H1 (cell line): Measurements from ENCODE around the gene GBF1. TPM values are rescaled to one million over a fixed set of nuclear protein-coding genes. Genes with fewer than 3 reads are reported as not detected.

ENCODE experiments used
- POLR2AphosphoS5 ChIP-seq: IDR thresholded peaks from 2 replicates; pipeline ENCODE4 v1.6.1; 2011; ENCODE audit warnings: low read depth, low read length
- SP4 ChIP-seq: IDR thresholded peaks from 2 replicates; pipeline ENCODE4 v1.6.1; 2012; ENCODE audit warnings: low read length, inconsistent platforms
- SRF ChIP-seq: IDR thresholded peaks from 2 replicates; pipeline ENCODE4 v1.6.1; 2011; ENCODE audit warnings: mild to moderate bottlenecking, low read depth, low read length, moderate library complexity
- YY1 ChIP-seq: IDR thresholded peaks from 2 replicates; pipeline ENCODE4 v1.6.1; 2011; ENCODE audit warnings: low read depth, mild to moderate bottlenecking, low read length
- polyA plus RNA-seq, 7 experiments: library from polyadenylated mRNA; depleted of rRNA in 3 of 7; stranded (reverse) in 5 of 7; unstranded in 2 of 7; fragments of >200 nt in 5 of 7; fragments of 200-250 nt in 2 of 7; gene quantifications; 1 replicate in 5 of 7; 2 replicates in 1 of 7; 4 replicates in 1 of 7; pipeline versions ENCODE4 v1.2.1 to v1.2.3, GENCODE V29; 2011 to 2013; ENCODE audit warnings: missing spikeins in 2 of 7, mixed read lengths in 2 of 7
- total RNA-seq: library from RNA; stranded (reverse); fragmentation: NEBNext Ultra II Directional; extraction: Animal tissue kit (Norgen Biotek cat#: 25700); gene quantifications from 2 replicates; pipeline ENCODE4 v1.2.1, GENCODE V29; 2021
- TF ChIP-seq, protein P1 (sequence below): IDR thresholded peaks from 2 replicates; pipeline ENCODE4 v1.6.1; 2012; ENCODE audit warnings: inconsistent platforms

Gene GBF1
- total and polyA plus RNA-seq, 2 of the 8 experiments (the other 6 are each of a cell fraction or from before 2014, with no cell fraction given) = 11.0 to 25.5 TPM

DNA sequence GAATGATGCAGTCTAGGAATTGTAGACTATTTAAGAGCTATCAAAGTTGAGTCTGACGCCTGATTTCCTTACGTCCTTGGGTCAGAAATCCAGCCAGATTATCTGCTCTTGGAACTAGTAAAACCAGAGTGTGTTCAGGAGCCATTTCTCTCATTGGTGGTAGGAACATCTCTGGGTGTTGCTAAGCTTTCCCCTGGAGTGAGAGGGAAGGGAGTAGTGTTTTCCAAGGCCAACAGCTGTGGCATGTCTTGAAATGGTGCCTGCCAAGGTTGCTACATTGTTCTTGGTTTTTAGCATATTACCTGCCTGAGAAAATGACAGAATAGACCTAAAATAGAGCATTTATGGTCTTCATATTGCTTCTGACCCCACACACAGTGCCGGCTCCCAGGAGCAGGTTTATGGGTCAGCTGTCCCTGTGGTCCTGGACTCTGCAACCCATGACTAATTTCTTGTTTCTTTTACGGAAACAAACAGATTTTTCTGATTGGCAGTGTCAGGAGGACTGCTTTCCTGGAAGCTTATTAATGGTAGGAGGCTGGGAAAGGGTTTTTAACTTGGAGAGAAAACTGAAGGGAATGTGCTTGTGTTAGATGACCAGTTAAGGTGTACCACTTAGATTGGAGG, 17.5 kb downstream of the GBF1 start (continued):
- TF ChIP-seq, protein P1, sequence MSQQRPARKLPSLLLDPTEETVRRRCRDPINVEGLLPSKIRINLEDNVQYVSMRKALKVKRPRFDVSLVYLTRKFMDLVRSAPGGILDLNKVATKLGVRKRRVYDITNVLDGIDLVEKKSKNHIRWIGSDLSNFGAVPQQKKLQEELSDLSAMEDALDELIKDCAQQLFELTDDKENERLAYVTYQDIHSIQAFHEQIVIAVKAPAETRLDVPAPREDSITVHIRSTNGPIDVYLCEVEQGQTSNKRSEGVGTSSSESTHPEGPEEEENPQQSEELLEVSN = no peak
- TF ChIP-seq SP4 (no peak), YY1 (no peak), SRF (no peak), POLR2AphosphoS5 (no peak)
